AG04450 (cell line): ENCODE measurements around the gene KCNIP4. TPM values are rescaled to one million over a fixed set of nuclear protein-coding genes. Genes with fewer than 3 reads are reported as not detected.

Experiments
- CTCF ChIA-PET: fragments of 300-600, 350-600 bp; formaldehyde crosslinking; extraction: SDS; loops from one replicate; lab custom pipeline; 2022; ENCODE audit warnings: antibody characterized with exemption, inconsistent platforms; lab: Charles Lee
- POLR2A ChIA-PET: fragments of 350-600 bp; formaldehyde crosslinking; extraction: SDS; loops from one replicate; lab custom pipeline; 2021; ENCODE audit warnings: antibody characterized with exemption, inconsistent platforms; lab: Yijun Ruan, JAX
- DNase-seq: peaks from one replicate; pipeline ENCODE4 v3.0.0-alpha.2; 2011; ENCODE audit warnings: low read depth, low spot score
- H3K27ac ChIP-seq: one replicate; pipeline ENCODE4 v1.5.1; 2012; ENCODE audit warnings: low read depth, low read length, control low read depth
- H3K27me3 ChIP-seq: one replicate; pipeline ENCODE4 v1.6.0; 2012; ENCODE audit warnings: low read length; ENCODE audit not compliant: control insufficient read depth, insufficient read depth
- H3K4me3 ChIP-seq: 2 replicates; pipeline ENCODE4 v1.5.1; 2011; ENCODE audit warnings: mild to moderate bottlenecking, low read depth, low read length, control low read depth
- H3K9me3 ChIP-seq: 2 replicates; pipeline ENCODE4 v1.5.1; 2012; ENCODE audit warnings: low read length; ENCODE audit not compliant: control insufficient read depth, insufficient read depth
- CTCF ChIP-seq: IDR thresholded peaks from 2 replicates; pipeline ENCODE4 v1.5.1; 2011; ENCODE audit warnings: low read depth, low read length, control low read depth, inconsistent platforms
- polyA plus RNA-seq: library from polyadenylated mRNA; depleted of rRNA; stranded (reverse); fragments of >200 nt; gene quantifications from 2 replicates; pipeline ENCODE4 v1.2.3, GENCODE V29; 2011

Gene KCNIP4
- polyA plus RNA-seq, 1 experiment: not detected

GRCh38 chr4:20679951-20680350 lies 1268.6 kb downstream of the KCNIP4 start:
- ChIA-PET CTCF (interaction anchor here (1.0 kb wide), 1 partner anchor 374 kb away, joined by 3 read pairs; no protein-coding TSS in a partner anchor), POLR2A (no interaction called here)
- Histone ChIP-seq H3K27ac (no peak overlapping the region), H3K9me3 (no peaks in the 10 kb centered on the region), H3K27me3 (peaks cover 17% of the 10 kb centered on the region), H3K4me3 (no peak overlapping the region)
- no peak for DNase-seq
- TF ChIP-seq CTCF: no peak
